MM.1S (cell line): ENCODE data around the gene OTP.

Experiments
- DNase-seq: peaks from one replicate; pipeline ENCODE4 v3.0.0-alpha.2; 2015
- H2AFZ ChIP-seq: fragments of 300-600 bp; sonication (generic); 2 replicates; pipeline ENCODE4 v1.6.0; 2016; ENCODE audit warnings: antibody characterized with exemption, low read length
- H3F3A ChIP-seq: fragments of 300-600 bp; sonication (generic); 2 replicates; pipeline ENCODE4 v1.6.1; 2016; ENCODE audit warnings: mild to moderate bottlenecking, antibody characterized with exemption, low read length, moderate library complexity, mixed read lengths; ENCODE audit not compliant: insufficient read depth
- H3K27ac ChIP-seq: fragments of 300-600 bp; sonication (generic); 2 replicates; pipeline ENCODE4 v1.5.1; 2016; ENCODE audit warnings: mild to moderate bottlenecking, low read length
- H3K27me3 ChIP-seq: fragments of 300-600 bp; sonication (generic); replicated peaks from 2 replicates; pipeline ENCODE4 v1.6.0; 2016; ENCODE audit warnings: low read length; ENCODE audit not compliant: insufficient read depth
- H3K36me3 ChIP-seq: fragments of 300-600 bp; sonication (generic); replicated peaks from 2 replicates; pipeline ENCODE4 v1.6.1; 2016; ENCODE audit warnings: mild to moderate bottlenecking, low read length, mixed read lengths; ENCODE audit not compliant: insufficient read depth
- H3K4me1 ChIP-seq: fragments of 300-600 bp; sonication (generic); 2 replicates; pipeline ENCODE4 v1.6.1; 2016; ENCODE audit warnings: low read length, mixed read lengths
- H3K4me2 ChIP-seq: fragments of 300-600 bp; sonication (generic); 2 replicates; pipeline ENCODE4 v1.6.0; 2016; ENCODE audit warnings: low read depth, low read length
- H3K4me3 ChIP-seq: fragments of 300-600 bp; sonication (generic); 2 replicates; pipeline ENCODE4 v1.5.1; 2016; ENCODE audit warnings: low read length, mixed read lengths
- H3K79me2 ChIP-seq: fragments of 300-600 bp; sonication (generic); 2 replicates; pipeline ENCODE4 v1.6.1; 2016; ENCODE audit warnings: mixed run types, low read length, mixed read lengths
- H3K9ac ChIP-seq: fragments of 300-600 bp; sonication (generic); 2 replicates; pipeline ENCODE4 v1.6.1; 2016; ENCODE audit warnings: low read length, mixed read lengths
- H3K9me2 ChIP-seq: fragments of 300-600 bp; sonication (generic); replicated peaks from 2 replicates; pipeline ENCODE4 v1.6.1; 2016; ENCODE audit warnings: mild to moderate bottlenecking, low read length, mixed read lengths; ENCODE audit not compliant: insufficient read depth
- H3K9me3 ChIP-seq: fragments of 300-600 bp; sonication (generic); replicated peaks from 2 replicates; pipeline ENCODE4 v1.6.1; 2016; ENCODE audit warnings: mild to moderate bottlenecking, low read length, mixed read lengths; ENCODE audit not compliant: insufficient read depth
- H4K20me1 ChIP-seq: fragments of 300-600 bp; sonication (generic); 2 replicates; pipeline ENCODE4 v1.6.1; 2016; ENCODE audit warnings: mild to moderate bottlenecking, low read length, moderate library complexity, mixed read lengths; ENCODE audit not compliant: insufficient read depth
- CTCF ChIP-seq: fragments of 300-600 bp; sonication (generic); IDR thresholded peaks from 2 replicates; pipeline ENCODE4 v1.5.1; 2016; ENCODE audit warnings: antibody characterized with exemption, low read length, mixed read lengths
- EZH2 ChIP-seq: fragments of 300-600 bp; sonication (generic); optimal IDR thresholded peaks from 2 replicates; pipeline ENCODE3; 2017; ENCODE audit warnings: low read depth, mild to moderate bottlenecking, antibody characterized with exemption, low read length, mixed read lengths
- EZH2phosphoT487 ChIP-seq: fragments of 300-600 bp; sonication (generic); IDR thresholded peaks from 2 replicates; pipeline ENCODE4 v1.6.1; 2018; ENCODE audit warnings: antibody characterized with exemption, low read length

Gene OTP

GRCh38 chr5:77599679-77600078 lies 38.8 kb downstream of the OTP start:
- no peak for DNase-seq

GRCh38 chr5:77590347-77590746 lies 48.2 kb downstream of the OTP start:
- Histone ChIP-seq H3K79me2 (no peaks in the 10 kb centered on the region), H3K36me3 (no peaks in the 10 kb centered on the region), H3K4me1 (no peaks in the 10 kb centered on the region), H2AFZ (no peak overlapping the region), H3K27me3 (no peaks in the 10 kb centered on the region), H3K9me2 (no peaks in the 10 kb centered on the region), H3K4me2 (no peak overlapping the region), H3K9ac (no peak overlapping the region), H3F3A (no peaks in the 10 kb centered on the region), H3K4me3 (no peak overlapping the region), H3K9me3 (no peaks in the 10 kb centered on the region), H3K27ac (no peak overlapping the region), H4K20me1 (no peaks in the 10 kb centered on the region)
- no peak for TF ChIP-seq EZH2
- TF ChIP-seq EZH2phosphoT487 = no peak
- TF ChIP-seq CTCF = no peak
- DNase-seq = no peak

More at GRCh38 chr5:77599679-77600078, 38.8 kb downstream of the OTP start:
- no peaks in the 10 kb centered on the region for H3K27me3 ChIP-seq
- no peak overlapping the region for H3K27ac ChIP-seq
- no peaks in the 10 kb centered on the region for H3K9me2 ChIP-seq
- H3F3A ChIP-seq = no peaks in the 10 kb centered on the region
- no peaks in the 10 kb centered on the region for H3K4me1 ChIP-seq
- H3K4me2 ChIP-seq = no peak overlapping the region
- no peak overlapping the region for H2AFZ ChIP-seq
- no peaks in the 10 kb centered on the region for H3K9me3 ChIP-seq
- H3K4me3 ChIP-seq = no peak overlapping the region
- no peaks in the 10 kb centered on the region for H4K20me1 ChIP-seq
- H3K36me3 ChIP-seq = no peaks in the 10 kb centered on the region
- no peak overlapping the region for H3K9ac ChIP-seq
- no peaks in the 10 kb centered on the region for H3K79me2 ChIP-seq
- TF ChIP-seq EZH2 (no peak), CTCF (no peak), EZH2phosphoT487 (no peak)

GRCh38 chr5:77588175-77588574 lies 50.3 kb downstream of the OTP start:
- TF ChIP-seq EZH2phosphoT487 (no peak), CTCF (no peak), EZH2 (no peak)
- Histone ChIP-seq H3K9ac (no peak overlapping the region), H3K36me3 (no peaks in the 10 kb centered on the region), H4K20me1 (no peaks in the 10 kb centered on the region), H3K9me3 (no peaks in the 10 kb centered on the region), H3K79me2 (no peaks in the 10 kb centered on the region), H3K4me3 (no peak overlapping the region), H3K9me2 (no peaks in the 10 kb centered on the region), H3K27ac (no peak overlapping the region), H2AFZ (no peak overlapping the region), H3K27me3 (no peaks in the 10 kb centered on the region), H3F3A (no peaks in the 10 kb centered on the region), H3K4me2 (no peak overlapping the region), H3K4me1 (no peaks in the 10 kb centered on the region)
- no peak for DNase-seq
